Testis (tissue), 2 donors: ENCODE data around the gene SCYL2.

Experiments
- POLR2A ChIP-seq: fragments of 450-650 bp; IDR thresholded peaks from one replicate; pipeline ENCODE4 v1.6.1; 2017; ENCODE audit warnings: antibody characterized with exemption, mild to moderate bottlenecking, moderate library complexity
- TF ChIP-seq, protein P1 (sequence below), 3 experiments: fragments of 450-650 bp in 2 of 3; fragments of 200-600 bp in 1 of 3; sonication (generic) in 1 of 3; IDR thresholded peaks; one replicate each; pipeline ENCODE4 v1.5.1; 2016 to 2019; ENCODE audit warnings: antibody characterized with exemption in 3 of 3, mild to moderate bottlenecking in 2 of 3, moderate library complexity in 1 of 3

GRCh38 chr12:100268835-100269564 lies 2.0 kb downstream of the SCYL2 start:
- TF ChIP-seq, protein P1, sequence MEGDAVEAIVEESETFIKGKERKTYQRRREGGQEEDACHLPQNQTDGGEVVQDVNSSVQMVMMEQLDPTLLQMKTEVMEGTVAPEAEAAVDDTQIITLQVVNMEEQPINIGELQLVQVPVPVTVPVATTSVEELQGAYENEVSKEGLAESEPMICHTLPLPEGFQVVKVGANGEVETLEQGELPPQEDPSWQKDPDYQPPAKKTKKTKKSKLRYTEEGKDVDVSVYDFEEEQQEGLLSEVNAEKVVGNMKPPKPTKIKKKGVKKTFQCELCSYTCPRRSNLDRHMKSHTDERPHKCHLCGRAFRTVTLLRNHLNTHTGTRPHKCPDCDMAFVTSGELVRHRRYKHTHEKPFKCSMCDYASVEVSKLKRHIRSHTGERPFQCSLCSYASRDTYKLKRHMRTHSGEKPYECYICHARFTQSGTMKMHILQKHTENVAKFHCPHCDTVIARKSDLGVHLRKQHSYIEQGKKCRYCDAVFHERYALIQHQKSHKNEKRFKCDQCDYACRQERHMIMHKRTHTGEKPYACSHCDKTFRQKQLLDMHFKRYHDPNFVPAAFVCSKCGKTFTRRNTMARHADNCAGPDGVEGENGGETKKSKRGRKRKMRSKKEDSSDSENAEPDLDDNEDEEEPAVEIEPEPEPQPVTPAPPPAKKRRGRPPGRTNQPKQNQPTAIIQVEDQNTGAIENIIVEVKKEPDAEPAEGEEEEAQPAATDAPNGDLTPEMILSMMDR (IDR thresholded peaks at IDR 0.05), result no peak
- TF ChIP-seq POLR2A, result no peak
